Measurements from ENCODE around the gene GNL3.

DNA sequence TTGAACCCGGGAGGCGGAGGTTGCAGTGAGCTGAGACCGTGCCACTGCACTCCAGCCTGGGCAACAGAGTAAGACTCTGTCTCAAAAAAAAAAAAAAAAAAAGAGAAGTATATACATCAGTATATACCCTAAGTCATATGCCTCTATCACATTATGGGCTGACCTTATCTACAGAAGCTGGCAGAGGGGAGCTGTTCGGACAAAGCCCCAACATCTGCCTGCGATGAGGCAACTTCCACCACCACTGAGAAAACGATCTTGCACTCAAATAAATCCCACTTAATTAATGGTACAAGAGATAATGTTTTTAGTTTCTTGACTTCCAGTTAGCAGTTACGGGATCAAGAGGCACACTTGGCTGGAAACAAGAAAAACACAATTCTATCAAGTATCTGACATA is 17.5 kb downstream of the GNL3 start:
- TF ChIP-seq, protein P1, sequence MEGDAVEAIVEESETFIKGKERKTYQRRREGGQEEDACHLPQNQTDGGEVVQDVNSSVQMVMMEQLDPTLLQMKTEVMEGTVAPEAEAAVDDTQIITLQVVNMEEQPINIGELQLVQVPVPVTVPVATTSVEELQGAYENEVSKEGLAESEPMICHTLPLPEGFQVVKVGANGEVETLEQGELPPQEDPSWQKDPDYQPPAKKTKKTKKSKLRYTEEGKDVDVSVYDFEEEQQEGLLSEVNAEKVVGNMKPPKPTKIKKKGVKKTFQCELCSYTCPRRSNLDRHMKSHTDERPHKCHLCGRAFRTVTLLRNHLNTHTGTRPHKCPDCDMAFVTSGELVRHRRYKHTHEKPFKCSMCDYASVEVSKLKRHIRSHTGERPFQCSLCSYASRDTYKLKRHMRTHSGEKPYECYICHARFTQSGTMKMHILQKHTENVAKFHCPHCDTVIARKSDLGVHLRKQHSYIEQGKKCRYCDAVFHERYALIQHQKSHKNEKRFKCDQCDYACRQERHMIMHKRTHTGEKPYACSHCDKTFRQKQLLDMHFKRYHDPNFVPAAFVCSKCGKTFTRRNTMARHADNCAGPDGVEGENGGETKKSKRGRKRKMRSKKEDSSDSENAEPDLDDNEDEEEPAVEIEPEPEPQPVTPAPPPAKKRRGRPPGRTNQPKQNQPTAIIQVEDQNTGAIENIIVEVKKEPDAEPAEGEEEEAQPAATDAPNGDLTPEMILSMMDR (IDR thresholded peaks at IDR 0.05 in 2 of 3, conservative IDR thresholded peaks at IDR 0.05 in 1 of 3; ENCODE audit: borderline replicate concordance in 1 of 3, insufficient read depth in 1 of 3, low read depth in 2 of 3, low read length in 2 of 3): no peak
- TF ChIP-seq POLR2AphosphoS5 (IDR thresholded peaks at IDR 0.05; ENCODE audit: low read depth, low read length) (no peak), SIN3A (IDR thresholded peaks at IDR 0.05; ENCODE audit: low read depth) (no peak), EZH2 (IDR thresholded peaks at IDR 0.05) (no peak), POLR2A (IDR thresholded peaks at IDR 0.05; ENCODE audit: borderline replicate concordance, extremely low read depth, insufficient read depth, insufficient read length) (no peak), EGR1 (IDR thresholded peaks at IDR 0.05; ENCODE audit: low read depth) (no peak), RAD21 (IDR thresholded peaks at IDR 0.05; ENCODE audit: low read depth) (no peak), TCF7L2 (IDR thresholded peaks at IDR 0.05; ENCODE audit: borderline replicate concordance, extremely low read depth, insufficient read depth, insufficient read length) (no peak), ELF1 (IDR thresholded peaks at IDR 0.05; ENCODE audit: borderline replicate concordance, low read depth) (no peak)
- TF ChIP-seq, protein P2, sequence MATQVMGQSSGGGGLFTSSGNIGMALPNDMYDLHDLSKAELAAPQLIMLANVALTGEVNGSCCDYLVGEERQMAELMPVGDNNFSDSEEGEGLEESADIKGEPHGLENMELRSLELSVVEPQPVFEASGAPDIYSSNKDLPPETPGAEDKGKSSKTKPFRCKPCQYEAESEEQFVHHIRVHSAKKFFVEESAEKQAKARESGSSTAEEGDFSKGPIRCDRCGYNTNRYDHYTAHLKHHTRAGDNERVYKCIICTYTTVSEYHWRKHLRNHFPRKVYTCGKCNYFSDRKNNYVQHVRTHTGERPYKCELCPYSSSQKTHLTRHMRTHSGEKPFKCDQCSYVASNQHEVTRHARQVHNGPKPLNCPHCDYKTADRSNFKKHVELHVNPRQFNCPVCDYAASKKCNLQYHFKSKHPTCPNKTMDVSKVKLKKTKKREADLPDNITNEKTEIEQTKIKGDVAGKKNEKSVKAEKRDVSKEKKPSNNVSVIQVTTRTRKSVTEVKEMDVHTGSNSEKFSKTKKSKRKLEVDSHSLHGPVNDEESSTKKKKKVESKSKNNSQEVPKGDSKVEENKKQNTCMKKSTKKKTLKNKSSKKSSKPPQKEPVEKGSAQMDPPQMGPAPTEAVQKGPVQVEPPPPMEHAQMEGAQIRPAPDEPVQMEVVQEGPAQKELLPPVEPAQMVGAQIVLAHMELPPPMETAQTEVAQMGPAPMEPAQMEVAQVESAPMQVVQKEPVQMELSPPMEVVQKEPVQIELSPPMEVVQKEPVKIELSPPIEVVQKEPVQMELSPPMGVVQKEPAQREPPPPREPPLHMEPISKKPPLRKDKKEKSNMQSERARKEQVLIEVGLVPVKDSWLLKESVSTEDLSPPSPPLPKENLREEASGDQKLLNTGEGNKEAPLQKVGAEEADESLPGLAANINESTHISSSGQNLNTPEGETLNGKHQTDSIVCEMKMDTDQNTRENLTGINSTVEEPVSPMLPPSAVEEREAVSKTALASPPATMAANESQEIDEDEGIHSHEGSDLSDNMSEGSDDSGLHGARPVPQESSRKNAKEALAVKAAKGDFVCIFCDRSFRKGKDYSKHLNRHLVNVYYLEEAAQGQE (IDR thresholded peaks at IDR 0.05; ENCODE audit: low read depth): no peak
- TF ChIP-seq, protein P3, sequence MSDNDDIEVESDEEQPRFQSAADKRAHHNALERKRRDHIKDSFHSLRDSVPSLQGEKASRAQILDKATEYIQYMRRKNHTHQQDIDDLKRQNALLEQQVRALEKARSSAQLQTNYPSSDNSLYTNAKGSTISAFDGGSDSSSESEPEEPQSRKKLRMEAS (IDR thresholded peaks at IDR 0.05): no peak

Measured in HCT116 (cell line).